SHP77 (cell line): ENCODE data around the gene COL13A1.

Source experiments
- DNase-seq, 2 experiments: peaks; one replicate each; lab custom pipeline; 2025; lab: John Stamatoyannopoulos, UW

COL13A1 gene

DNA sequence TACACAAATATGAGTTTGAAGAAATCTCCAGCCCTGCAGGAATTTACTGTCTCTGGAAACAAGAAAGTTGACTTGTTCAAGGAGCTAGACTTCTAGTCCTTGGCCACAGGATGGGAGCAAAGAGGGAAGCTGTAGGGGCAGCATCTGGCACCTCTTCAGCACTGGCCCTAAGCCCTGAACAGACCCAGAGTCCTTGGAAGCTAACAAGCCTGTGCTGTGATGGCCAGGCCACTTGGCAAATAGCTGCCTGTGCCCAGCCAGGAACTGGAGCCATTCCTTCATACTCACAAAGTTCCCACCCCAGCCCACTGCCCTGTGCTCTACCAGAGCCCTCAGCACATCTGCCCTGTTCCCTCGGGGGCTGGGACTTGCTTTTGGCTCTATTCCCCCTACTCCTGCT, 9.4 kb upstream of the COL13A1 start:
- no peak for DNase-seq

DNA sequence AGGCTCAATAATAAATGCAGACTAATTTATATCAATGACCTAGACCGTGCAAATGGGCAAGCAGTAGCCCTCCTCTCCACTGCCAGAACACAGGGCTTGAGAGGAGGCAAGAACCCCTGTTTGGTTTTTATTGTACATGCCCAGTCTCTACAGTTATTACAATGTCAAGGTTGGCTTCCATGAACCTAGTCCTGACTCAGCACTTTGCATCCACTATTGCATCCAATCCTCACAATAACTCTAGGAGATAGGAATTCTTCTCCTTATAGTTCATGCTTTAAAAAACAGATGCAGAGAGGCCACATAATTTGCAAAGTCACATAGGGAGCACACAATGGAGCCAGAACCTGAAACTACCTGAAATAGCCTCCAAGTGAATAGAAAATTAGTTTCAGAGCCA, 7.0 kb upstream of the COL13A1 start:
- no peak for DNase-seq

DNA sequence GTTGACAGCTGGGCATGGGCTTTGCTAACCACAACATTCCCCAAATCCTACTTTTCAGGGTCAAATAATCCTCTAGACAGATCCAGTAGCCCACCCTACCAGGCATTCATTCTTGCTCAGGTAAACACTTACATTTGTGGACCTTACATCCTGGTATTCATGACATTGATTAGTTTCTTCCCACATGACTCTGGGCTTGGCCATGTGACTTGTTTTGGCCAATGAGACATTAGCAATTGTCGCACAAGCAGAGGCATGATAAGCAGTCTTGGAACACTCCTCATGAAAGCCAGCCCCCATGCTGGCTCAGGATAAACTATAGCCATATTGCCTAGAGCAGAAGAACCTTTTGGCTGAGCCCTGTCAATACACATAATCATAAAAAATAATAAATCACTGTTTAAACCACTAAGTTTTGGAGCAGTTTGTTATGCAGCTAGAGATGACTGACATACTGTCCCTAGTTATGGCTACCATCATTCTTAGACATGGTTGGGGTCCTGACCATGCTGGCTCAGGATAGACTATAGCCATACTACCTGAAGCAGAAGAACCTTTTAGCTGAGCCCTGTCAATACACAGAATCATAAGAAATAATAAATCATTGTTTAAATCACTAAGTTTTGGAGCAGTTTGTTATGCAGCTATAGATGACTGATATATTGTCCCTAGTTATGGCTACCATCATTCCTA, 6.3 kb upstream of the COL13A1 start:
- no peak for DNase-seq

DNA sequence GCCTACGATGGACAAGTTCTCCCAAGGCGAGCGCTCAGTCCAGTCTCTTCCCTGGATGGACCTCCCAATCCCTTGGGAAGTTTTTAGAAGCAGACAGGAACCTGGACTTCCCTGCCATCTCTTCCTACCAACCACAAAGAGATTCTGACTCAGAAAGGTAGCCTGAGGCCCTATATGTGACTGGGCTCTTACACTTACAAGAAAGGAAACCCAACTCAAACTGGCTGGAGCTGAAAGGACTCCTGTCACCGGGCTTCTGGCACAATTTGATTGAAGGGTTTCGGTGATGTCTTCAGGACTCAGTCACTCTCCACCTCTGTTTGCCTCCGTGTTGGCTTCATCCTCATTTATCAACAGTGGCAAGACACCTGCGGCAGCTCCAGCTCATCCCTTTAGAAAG, 3.7 kb upstream of the COL13A1 start:
- DNase-seq = no peak

DNA sequence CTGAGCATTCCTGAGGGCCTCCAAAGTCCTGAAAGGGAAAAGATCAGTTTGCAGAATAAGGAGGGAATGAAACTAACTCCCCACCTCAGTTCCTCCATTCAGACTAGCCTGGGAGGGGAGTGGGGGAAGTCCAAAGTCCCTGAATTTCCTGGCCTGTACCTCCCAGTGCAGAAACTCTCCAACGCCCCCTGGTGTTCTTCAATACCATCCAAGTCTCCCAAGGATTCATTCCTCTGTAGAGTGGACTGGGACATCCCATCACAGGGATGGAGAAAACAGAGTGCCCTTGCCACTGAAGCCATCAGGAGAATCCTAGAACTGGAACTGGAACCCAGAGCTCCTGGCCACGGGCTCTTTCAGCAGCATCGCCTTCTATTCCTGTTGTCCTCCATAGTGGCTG, 1.6 kb upstream of the COL13A1 start:
- no peak for DNase-seq

DNA sequence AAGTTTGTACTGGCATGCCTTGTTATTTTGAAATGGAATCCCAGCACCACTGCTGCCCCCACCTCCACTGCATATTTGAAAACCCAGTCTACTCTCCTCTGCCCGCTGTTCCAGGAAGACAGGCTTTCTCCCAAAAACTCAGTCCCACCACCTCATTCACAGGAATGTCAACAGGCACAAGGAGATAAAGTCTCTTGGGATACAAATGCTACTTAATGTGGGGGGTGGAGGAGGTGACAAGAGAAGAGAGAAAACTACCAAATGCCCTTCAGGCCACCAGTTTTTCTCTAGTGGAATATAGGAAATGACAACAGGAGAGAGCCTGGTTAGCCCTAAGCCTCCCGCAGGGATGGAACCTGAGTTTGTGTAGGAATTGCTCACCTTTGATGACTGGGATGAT, 1.0 kb upstream of the COL13A1 start:
- no peak for DNase-seq

DNA sequence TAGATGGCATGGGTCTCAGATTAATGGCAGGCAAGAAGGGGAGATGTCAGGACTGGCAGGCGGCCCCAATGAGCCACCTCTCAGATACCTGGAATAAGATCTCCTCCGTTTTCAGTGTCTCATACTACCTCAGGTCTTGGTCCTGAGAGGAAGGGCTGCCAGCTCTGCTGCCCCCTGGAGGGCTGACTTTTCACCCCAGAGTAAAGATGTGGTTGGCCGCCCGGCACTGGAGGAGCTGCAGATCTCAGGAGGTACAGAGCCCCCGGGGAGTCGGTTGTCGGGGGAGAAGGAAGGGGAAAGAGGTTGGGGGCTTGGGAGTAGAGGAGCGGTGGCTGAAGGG, 642 bp upstream of the COL13A1 start:
- no peak for DNase-seq

DNA sequence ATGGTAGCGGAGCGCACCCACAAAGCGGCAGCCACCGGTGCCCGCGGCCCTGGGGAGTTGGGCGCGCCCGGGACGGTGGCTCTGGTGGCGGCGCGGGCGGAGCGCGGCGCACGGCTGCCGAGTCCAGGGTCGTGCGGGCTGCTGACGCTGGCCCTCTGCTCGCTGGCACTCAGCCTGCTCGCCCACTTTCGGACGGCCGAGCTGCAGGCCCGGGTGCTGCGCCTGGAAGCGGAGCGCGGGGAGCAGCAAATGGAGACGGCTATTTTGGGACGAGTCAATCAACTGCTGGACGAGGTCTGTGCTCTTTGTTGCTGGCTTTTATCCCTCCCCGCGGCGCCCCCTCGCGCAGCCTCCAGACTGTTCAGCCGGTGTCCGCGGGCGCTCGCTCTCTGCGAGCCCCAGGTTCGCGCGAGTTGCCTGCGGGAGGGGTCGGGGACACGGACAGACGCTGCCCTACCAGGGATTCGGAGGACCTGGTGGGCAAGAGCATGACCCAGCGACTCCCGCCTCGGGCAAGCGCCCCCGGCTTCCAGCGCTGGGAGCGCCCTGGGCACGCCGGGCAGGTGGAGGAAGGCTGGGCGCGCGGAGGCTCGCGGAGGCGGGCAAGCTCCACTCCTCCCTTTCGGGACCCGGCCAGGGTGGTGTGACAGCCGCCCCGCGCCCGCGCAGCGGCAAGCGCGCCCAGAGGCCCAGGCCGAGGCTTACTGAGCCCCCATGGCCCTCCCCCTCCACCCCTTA, 887 bp downstream of the COL13A1 start:
- DNase-seq = no peak

DNA sequence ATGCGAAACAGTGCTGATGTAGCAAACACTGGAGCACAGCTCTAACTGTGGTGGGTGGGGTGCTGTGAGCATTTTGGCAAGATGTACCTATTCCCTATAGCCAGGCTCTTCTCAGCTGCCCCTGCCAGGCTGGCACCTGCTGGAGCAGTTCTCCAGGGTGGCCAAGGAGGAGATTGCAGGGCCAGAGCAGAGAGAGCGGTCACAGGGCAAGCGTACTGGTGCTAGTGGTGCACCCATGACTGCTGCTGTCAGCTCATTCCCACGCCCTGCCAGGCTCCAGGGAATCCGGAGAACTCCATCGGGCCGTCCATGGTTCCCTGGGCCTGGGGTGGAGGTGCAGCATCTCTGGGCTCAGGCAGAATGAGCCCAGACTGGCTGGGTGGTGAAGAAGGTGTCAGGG, 2.1 kb downstream of the COL13A1 start:
- no peak for DNase-seq

DNA sequence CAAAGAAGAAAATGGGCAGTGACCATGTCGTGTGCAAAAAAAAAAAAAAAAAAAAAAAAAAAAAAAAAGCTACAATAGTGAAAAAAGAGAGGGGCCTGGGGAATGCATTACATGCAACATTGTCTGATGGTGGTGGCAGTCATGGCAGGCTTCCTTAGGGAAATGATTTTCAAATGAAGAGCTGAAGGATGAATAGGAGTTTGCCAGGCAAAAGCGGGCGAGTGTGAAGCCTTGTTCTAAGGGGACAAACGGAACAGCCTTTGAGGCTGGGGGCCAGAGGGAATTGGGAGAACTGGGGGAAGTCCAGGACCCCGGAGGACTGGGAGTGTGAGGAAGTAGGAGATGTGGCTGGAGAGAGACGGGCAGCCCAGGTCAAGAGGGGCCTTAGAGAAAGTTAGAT, 3.1 kb downstream of the COL13A1 start:
- no peak for DNase-seq

DNA sequence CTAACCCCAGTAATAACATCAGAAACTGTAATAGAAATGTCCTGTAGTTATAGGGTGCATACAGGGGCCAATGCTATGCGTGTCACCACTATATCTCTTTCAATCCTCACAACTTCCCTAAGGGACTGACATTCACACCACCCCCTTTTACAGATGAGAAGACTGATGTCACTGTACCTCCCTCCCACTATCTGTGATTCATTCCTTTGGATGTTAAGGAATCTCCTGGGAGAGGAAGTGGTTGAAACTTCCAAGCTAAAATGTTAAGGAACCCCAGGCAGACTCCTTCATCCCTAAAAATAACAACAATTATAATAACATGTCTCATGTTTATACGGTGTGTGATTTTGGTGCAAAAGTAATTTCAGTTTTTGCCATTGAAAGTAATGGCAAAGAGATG, 5.4 kb downstream of the COL13A1 start:
- no peak for DNase-seq

DNA sequence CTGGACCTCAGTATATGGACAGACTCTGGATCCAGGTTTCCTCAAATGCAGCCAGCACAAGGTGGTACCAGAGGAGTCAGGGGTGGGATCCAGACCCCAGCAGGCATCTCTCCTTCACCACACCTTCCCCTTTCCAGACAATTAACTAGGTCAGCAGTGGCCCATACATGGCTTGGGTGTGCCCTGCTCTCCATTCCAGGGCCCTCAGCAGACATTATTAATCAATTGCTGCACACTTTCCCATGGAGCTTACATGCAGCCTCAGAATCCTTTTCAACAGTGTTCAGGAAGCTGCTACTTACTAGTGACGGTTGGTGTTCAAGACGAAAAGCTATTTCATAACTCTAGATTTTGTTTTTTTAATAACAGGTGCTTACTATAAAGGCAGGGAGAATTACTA, 6.0 kb downstream of the COL13A1 start:
- no peak for DNase-seq

DNA sequence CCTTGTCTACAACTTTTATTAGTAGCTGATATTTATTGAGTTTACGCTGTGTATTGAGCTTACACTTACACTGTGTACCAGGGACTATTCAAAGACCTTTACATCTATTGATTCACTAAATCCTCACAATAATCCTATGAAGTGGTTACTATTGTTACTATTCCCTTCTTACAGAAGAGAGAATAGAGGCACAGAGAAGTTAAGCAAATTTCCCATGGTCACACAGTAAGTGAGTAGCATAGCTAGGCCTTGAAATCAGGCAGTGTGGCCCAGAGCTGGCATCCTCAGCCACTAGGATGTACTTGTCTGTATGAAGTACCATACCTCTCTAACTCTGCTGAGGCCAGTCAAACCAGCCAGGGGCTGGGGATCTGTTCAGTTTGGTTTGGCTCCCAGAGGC, 7.6 kb downstream of the COL13A1 start:
- DNase-seq = no peak

DNA sequence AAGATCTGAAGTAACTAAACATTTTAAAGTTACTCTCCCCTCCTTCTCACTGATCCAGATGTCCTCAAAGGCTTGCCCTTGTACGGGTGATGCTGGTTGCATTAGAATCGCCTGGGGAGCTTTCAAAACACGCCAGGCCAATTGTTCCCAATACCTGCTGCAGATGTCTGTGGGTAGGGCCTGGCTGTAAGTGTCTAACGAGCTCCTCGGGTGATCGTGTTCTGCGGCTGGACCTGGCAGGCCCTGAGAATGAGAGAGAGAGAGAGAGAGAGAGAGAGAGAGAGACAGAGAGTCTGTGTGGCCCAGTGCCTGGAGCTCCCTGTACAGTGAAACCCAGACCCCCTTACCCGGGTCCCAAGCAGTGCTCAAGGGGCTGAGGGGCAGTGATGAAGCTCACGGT, 8.4 kb downstream of the COL13A1 start:
- no peak for DNase-seq

DNA sequence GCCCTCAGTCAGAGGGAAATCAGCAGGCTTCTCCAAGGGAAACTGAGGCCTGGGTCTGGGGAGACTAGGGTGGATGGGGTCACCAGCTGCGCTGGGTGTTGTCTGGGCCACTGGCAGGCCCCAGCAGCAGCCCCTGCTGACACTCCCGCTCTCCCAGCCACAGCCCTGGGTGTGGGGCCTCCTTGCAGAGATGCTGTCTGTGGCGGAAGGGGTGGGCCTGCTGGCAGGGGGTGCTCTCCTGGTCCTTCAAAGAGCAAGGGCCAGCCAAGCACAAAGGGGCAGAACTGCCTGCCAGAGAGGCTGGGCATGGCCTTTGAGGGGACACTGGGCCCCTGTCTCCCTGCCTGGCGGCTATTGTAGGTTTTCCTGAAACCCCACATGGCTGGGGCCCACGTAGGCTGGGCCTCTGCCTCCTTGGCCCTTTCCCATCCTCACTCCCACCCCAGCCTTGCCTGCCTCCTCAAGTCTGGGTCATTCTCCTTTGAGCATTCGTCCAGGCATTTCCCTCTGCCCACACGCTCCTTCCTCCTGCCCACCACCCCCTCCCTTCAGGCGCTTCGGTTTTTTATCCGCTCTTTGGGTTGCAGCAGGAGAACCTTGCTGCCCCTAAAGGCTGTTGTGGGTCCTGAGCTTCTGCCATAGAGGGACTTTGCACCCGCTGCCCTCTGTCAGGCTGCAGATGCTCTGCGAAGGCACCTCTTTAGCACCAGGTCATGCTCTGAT, 9.1 kb downstream of the COL13A1 start:
- no peak for DNase-seq

DNA sequence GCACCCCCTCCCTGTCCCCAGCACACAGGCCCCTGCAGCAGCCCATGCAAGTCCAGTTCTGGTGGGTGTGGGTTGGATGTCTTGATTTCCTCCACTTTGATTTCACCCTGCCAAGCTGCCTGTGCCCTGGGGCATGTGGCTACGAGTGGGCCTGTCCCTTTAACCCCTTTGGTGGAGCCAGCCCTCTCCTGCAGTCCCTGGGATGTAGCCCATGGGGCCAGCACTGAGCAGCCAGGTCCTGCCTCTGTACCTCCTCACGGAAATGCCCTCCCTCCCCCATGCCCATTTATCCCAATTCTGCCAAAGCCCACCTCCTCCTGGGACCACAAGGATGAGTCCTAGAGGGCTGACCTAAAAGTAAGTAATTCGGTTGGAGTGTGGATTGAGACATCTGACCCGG, 11.9 kb downstream of the COL13A1 start:
- no peak for DNase-seq

DNA sequence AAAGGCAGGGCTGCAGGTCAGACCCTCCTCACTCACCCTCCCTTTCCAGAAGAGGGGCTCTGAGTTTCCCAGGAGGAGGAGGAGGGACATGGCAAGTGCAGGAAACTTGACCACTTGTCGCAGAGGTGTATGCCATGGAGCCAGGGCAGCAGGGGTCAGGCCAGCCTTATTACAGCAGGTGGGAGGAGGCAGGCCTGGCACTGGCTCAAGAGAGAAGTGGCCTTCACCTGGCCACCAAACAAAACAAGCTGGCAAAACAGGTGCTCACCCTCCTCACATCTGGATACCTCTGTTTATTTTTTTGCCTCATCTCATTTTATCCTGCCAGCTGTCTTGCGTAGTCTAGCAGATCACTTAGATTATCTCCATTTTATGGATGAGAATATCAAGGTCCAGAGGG, 12.5 kb downstream of the COL13A1 start:
- DNase-seq = no peak

DNA sequence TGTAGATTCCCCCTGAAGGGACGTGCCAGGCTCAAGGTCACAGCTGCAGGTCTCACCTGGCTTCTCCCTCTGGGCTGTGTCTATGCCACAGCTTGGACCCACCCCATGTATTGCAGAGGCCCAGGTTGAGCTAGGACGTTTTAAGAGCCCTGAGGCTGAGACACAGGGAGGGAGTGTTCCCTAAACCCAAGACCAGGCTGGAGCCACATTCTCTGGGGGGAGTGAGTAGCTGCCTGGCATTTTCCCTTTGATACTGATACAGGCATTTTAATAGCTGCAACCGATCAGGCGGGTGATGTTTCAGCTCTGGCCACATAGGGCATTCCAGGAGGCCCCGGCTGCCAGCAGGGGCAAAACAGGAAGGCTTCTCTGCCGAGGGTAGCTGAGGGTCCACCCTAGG, 13.4 kb downstream of the COL13A1 start:
- no peak for DNase-seq

DNA sequence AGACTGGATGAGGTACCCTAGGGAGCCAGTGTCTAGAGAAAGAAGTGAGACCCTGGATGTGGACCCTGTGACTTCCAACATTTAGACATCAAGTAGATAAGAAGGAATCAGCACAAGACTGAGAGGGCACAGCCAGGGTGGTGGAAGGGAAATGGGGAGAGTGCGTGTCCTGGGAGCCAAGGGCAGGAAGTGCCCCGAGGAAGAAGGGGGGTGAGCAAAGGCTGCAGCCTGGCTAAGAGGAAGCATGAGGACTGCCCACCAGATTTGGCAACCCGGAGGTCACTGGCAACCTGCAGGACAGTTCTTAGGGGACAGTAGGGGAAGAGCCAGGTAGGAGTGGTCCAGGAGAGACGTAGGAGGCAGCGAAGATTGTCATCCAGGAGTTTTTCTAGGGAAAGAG, 14.8 kb downstream of the COL13A1 start:
- DNase-seq = no peak

DNA sequence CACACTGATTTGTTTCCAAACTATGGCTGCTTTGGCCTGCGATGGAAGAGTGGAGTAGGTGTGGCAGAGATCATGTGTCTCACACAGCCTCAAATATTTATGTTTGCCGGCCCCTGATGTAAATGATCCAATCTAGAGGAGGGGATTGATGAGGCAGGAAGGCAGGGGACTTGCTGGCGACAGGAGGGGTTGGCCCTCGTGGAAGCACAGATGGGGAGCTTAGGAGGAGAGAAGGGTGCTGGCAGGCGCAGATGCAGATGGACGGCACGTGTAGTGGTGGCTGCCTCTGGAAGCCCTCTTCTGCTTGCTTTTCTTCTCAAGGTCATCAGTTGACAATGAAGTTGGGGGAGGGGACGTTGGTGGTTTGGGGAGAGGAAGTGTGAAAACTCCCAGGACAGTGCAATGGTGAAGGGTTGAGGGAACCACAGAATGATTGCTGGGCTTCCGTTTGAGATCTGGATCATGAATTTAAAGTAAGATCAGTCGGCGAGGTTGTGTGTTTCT, 15.4 kb downstream of the COL13A1 start:
- no peak for DNase-seq

DNA sequence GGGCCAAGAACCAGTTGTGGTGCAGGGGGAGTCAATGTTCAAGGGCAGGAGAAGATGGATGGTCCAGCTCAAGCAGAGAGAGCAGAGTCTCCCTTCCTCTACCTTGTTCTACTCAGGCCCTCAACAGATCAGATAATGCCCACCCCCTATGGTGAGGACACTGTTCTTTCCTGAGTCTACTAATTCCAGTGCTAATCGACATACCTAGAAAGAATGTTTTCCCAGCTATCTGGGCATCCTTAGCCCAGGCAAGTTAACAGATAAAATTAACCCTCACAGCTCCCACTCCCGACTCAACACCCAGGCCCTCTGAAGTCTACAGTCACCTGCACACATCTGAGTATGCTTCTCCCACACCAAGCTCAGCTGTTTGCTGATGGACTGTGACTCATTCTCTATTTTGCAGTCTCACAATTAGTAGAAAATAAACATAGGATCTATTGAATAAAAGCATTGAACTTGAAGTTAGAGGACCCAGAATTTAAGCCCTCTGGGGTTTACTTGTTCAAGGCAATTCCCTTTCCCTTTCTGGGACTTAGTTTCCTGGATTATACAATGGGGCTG, 17.1 kb downstream of the COL13A1 start:
- no peak for DNase-seq

DNA sequence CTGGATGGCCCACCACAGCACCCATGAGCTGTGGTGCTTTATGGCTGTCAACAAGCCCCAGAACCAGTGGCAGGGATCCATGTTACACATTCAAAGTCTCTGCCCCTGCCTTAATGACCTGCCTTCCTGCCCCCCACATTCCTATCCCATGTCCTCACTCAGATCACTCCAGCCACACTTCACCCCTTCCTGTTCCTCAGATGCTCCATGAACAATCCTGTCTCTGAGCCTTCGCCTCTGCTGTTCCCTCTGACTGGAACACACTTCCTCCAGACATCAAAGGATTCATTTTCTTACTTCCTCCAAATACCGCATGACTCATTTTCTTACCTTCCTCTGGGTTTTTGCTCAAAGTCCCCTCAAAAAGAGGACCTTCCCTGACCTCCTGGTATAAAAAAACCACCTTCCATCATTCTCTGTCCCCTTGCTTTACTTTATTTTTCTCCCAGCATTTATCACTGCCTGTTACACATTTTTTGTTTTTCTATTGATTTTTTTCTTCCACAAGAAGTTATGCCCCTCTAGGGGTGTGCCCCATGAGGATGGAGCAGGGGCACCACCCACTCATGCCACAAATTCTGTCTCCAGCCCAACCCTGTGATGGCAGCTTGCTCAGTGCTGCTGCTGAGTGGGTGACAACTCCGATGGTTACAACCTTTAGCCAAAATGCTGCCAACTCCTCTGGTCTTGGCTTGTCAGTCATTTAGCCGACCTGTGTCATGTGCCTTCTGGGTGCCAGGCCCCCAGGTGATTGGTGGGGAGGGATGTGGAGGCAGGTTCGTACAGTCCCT, 18.2 kb downstream of the COL13A1 start:
- no peak for DNase-seq
